OCI-LY7 (cell line): ENCODE results near the gene RTN4IP1. TPM values are rescaled to one million over a fixed set of nuclear protein-coding genes. Genes with fewer than 3 reads are reported as not detected.

ENCODE experiments used
- BruUV-seq: library from RNA; stranded (reverse); fragments of 400-500 nt; replicated peaks from 2 replicates; lab custom pipeline; 2021; lab: Mats Ljungman, UMichigan
- CTCF ChIA-PET: fragments of 300-600 bp; sonication (Branson Sonifier 250); formaldehyde crosslinking; loops from one replicate; lab custom pipeline; 2022; ENCODE audit warnings: antibody characterized with exemption; ENCODE audit not compliant: unreplicated experiment; lab: Charles Lee
- POLR2A ChIA-PET: fragments of 300-600 bp; sonication (Branson Sonifier 250); formaldehyde crosslinking; loops from one replicate; lab custom pipeline; 2022; ENCODE audit warnings: antibody characterized with exemption; lab: Charles Lee
- DNase-seq: peaks from one replicate; pipeline ENCODE4 v3.0.0-alpha.2; 2015; ENCODE audit warnings: low spot score
- H2AFZ ChIP-seq: fragments of 200-600 bp; sonication (generic), shearing (Covaris generic); 2 replicates; pipeline ENCODE4 v1.6.1; 2014; ENCODE audit warnings: mild to moderate bottlenecking, antibody characterized with exemption, low read length, moderate library complexity
- H3K27ac ChIP-seq: fragments of 200-600 bp; sonication (generic); 2 replicates; pipeline ENCODE4 v1.5.1; 2014; ENCODE audit warnings: mixed run types, low read depth, mild to moderate bottlenecking, moderate library complexity, low read length, inconsistent platforms; ENCODE audit not compliant: poor library complexity, severe bottlenecking
- H3K36me3 ChIP-seq: fragments of 200-600 bp; sonication (generic); 2 replicates; pipeline ENCODE4 v1.6.1; 2014; ENCODE audit warnings: mild to moderate bottlenecking, antibody characterized with exemption, low read length, moderate library complexity, mixed read lengths; ENCODE audit not compliant: insufficient read depth
- H3K4me1 ChIP-seq: fragments of 200-600 bp; sonication (generic); 2 replicates; pipeline ENCODE4 v1.5.1; 2014; ENCODE audit warnings: mild to moderate bottlenecking, low read length; ENCODE audit not compliant: insufficient read depth, poor library complexity, severe bottlenecking
- H3K4me2 ChIP-seq: fragments of 200-600 bp; sonication (generic); 2 replicates; pipeline ENCODE4 v1.6.1; 2014; ENCODE audit warnings: mild to moderate bottlenecking, low read length
- H3K4me3 ChIP-seq: fragments of 200-600 bp; sonication (generic); 2 replicates; pipeline ENCODE4 v1.5.1; 2014; ENCODE audit warnings: mild to moderate bottlenecking, low read depth, low read length; ENCODE audit not compliant: poor library complexity, severe bottlenecking
- H3K79me2 ChIP-seq: fragments of 200-600 bp; sonication (generic); 2 replicates; pipeline ENCODE4 v1.6.1; 2016; ENCODE audit warnings: low read depth, mild to moderate bottlenecking, low read length, moderate library complexity, mixed read lengths; ENCODE audit not compliant: insufficient read depth
- H3K9me2 ChIP-seq: fragments of 200-600 bp; sonication (generic); 2 replicates; pipeline ENCODE4 v1.6.1; 2016; ENCODE audit warnings: mild to moderate bottlenecking, low read length, mixed read lengths; ENCODE audit not compliant: insufficient read depth
- H3K9me3 ChIP-seq: fragments of 200-600 bp; sonication (generic); 2 replicates; pipeline ENCODE4 v1.6.1; 2014; ENCODE audit warnings: mild to moderate bottlenecking, mixed run types, low read length, mixed read lengths
- H4K20me1 ChIP-seq: fragments of 200-600 bp; sonication (generic); 2 replicates; pipeline ENCODE4 v1.6.1; 2014; ENCODE audit warnings: mild to moderate bottlenecking, antibody characterized with exemption, low read length, moderate library complexity, mixed read lengths; ENCODE audit not compliant: insufficient read depth
- EZH2phosphoT487 ChIP-seq: fragments of 200-600 bp; sonication (generic); IDR thresholded peaks from 2 replicates; pipeline ENCODE4 v1.6.1; 2018; ENCODE audit warnings: low read depth, borderline replicate concordance, mild to moderate bottlenecking, mixed run types, antibody characterized with exemption, low read length, moderate library complexity, mixed read lengths
- intact Hi-C: fragments of 100-400 bp; cut with micrococcal nuclease; formaldehyde crosslinking; loops from one replicate; pipeline ENCODE4 v1.10.0; 2022; ENCODE audit not compliant: unreplicated experiment
- total RNA-seq, 2 experiments: library from RNA; depleted of rRNA in 1 of 2; stranded (reverse); fragments of >200 nt in 1 of 2; shearing (Covaris generic) in 1 of 2; gene quantifications; 2 replicates each; pipeline ENCODE4 v1.2.3, GENCODE V29; 2014 to 2022
- TF ChIP-seq, protein P1 (sequence below): fragments of 200-600 bp; sonication (generic); conservative IDR thresholded peaks from 2 replicates; pipeline ENCODE4 v1.5.1; 2014; ENCODE audit warnings: mild to moderate bottlenecking, antibody characterized with exemption, low read length, moderate library complexity, mixed read lengths

RTN4IP1 gene
- total RNA-seq, 2 experiments from 2014 or later: 25.2 to 51.4 TPM

DNA sequence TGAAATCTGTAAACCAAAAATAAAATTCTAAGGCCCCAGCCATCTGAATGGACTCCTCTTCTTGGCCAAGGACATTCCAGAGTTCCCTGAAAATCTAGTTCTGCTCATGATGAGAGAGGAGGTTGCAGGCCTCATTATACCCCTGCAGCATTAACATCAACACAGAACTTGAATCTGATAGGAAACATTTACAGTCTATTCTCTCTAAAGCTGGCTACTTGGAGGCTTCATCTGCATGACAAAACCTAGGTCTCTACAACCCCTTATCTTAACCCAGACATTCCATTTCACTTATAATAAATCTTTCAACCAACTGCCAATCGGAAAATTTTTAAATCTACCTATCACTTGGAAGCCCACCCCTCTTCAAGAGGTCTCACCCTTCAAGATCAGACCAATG is 15.7 kb downstream of the RTN4IP1 start:
- peaks cover 48% of the 10 kb centered on the region; the same call in 1 of the 2 replicates for H3K79me2 ChIP-seq
- no peaks in the 10 kb centered on the region for H3K9me3 ChIP-seq
- DNase-seq: no peak
- peaks cover 92% of the 10 kb centered on the region for H3K36me3 ChIP-seq
- H3K9me2 ChIP-seq: no peaks in the 10 kb centered on the region; the same call in 1 of the 2 replicates
- H3K4me1 ChIP-seq: peaks cover 88% of the 10 kb centered on the region
- no peak overlapping the region; the same call in 1 of the 2 replicates for H2AFZ ChIP-seq
- POLR2A ChIA-PET: interaction anchor here (1.1 to 14.6 kb wide), 6 partner anchors 9 to 363 kb away, joined by 3 to 295 read pairs (median 4); partner anchors contain the start of genes QRSL1 and RTN4IP1
- TF ChIP-seq EZH2phosphoT487: no peak
- TF ChIP-seq, protein P1, sequence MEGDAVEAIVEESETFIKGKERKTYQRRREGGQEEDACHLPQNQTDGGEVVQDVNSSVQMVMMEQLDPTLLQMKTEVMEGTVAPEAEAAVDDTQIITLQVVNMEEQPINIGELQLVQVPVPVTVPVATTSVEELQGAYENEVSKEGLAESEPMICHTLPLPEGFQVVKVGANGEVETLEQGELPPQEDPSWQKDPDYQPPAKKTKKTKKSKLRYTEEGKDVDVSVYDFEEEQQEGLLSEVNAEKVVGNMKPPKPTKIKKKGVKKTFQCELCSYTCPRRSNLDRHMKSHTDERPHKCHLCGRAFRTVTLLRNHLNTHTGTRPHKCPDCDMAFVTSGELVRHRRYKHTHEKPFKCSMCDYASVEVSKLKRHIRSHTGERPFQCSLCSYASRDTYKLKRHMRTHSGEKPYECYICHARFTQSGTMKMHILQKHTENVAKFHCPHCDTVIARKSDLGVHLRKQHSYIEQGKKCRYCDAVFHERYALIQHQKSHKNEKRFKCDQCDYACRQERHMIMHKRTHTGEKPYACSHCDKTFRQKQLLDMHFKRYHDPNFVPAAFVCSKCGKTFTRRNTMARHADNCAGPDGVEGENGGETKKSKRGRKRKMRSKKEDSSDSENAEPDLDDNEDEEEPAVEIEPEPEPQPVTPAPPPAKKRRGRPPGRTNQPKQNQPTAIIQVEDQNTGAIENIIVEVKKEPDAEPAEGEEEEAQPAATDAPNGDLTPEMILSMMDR: no peak
- intact Hi-C loops: loop anchor here (5.0 kb wide), 1 partner anchor 54 kb away; no protein-coding TSS in a partner anchor
- H3K4me2 ChIP-seq: peak overlapping the region; percentile 75
- H4K20me1 ChIP-seq: no peaks in the 10 kb centered on the region
- H3K27ac ChIP-seq: peak overlapping the region; percentile 85
- BruUV-seq: no TSS peak
- peak overlapping the region; percentile 47 for H3K4me3 ChIP-seq
- CTCF ChIA-PET: no interaction called here

DNA sequence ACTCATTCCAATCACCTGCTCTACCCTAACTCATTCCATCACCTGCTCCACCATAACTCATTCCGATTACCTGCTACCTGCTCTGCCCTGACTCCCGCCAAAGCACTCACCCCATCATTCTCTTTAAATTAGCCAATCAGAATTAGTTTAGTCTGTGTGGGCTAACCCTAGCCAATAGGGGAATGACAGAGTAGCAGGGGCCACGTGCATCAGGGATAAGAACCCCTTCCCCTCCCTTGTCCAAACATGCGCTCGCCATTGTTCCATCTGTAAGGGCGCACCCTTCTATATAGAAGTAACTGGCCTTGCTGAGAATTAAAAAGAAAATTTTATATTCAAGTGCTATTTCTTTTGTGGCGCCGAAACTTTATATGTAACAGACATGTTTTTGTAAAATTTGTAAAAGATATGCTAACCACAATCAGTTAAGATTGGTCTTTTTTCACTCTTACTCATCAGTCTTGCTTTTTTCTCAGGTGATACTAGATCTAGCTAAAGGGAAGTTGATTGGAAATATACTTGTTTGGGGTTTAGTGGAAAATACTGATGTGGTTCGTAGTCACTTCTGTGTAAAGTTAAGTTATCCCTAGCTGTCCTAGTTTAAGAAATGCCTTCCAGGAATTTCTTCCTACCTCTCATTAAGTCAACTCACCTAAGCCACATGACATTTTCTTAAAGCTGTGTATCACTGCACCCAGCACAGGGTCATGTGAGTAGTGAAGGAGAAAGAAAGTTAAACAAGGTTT is 16.5 kb downstream of the RTN4IP1 start:
- peaks cover 88% of the 10 kb centered on the region for H3K4me1 ChIP-seq
- H3K4me3 ChIP-seq: no peak overlapping the region
- H3K9me2 ChIP-seq: no peaks in the 10 kb centered on the region; the same call in 1 of the 2 replicates
- peaks cover 92% of the 10 kb centered on the region for H3K36me3 ChIP-seq
- no TSS peak for BruUV-seq
- H4K20me1 ChIP-seq: no peaks in the 10 kb centered on the region
- DNase-seq: no peak
- POLR2A ChIA-PET: interaction anchor here (1.1 to 14.6 kb wide), 5 partner anchors 9 to 364 kb away, joined by 3 to 295 read pairs (median 5); partner anchors contain the start of genes QRSL1 and RTN4IP1
- H3K4me2 ChIP-seq: no peak overlapping the region
- H3K27ac ChIP-seq: peak overlapping the region; percentile 85
- intact Hi-C loops: loop anchor here (5.0 kb wide), 1 partner anchor 54 kb away; no protein-coding TSS in a partner anchor
- no peaks in the 10 kb centered on the region; the same call in 1 of the 2 replicates for H3K9me3 ChIP-seq
- CTCF ChIA-PET: no interaction called here
- TF ChIP-seq, protein P1: no peak
- TF ChIP-seq EZH2phosphoT487: no peak
- H3K79me2 ChIP-seq: peaks cover 48% of the 10 kb centered on the region; the same call in 1 of the 2 replicates
- H2AFZ ChIP-seq: no peak overlapping the region
